Mucosa of rectum (tissue), 2 donors: ENCODE measurements around the gene DACH2.

ENCODE experiments used
- H3K27ac ChIP-seq, 2 donors: one replicate each; pipeline ENCODE4 v1.7.0; 2013; ENCODE audit warnings: inconsistent platforms in 2 of 2, low read depth in 2 of 2, low read length in 2 of 2
- H3K27me3 ChIP-seq, 2 donors: one replicate each; pipeline ENCODE4 v1.7.0; 2013; ENCODE audit warnings: low read length in 2 of 2; ENCODE audit not compliant: control insufficient read depth in 2 of 2, insufficient read depth in 2 of 2
- H3K36me3 ChIP-seq, 2 donors: one replicate each; pipeline ENCODE4 v1.7.0; 2013; ENCODE audit warnings: low read length in 2 of 2; ENCODE audit not compliant: control insufficient read depth in 2 of 2, insufficient read depth in 2 of 2
- H3K4me1 ChIP-seq, 2 donors: one replicate each; pipeline ENCODE4 v1.7.0; 2013; ENCODE audit warnings: low read length in 2 of 2, mild to moderate bottlenecking in 1 of 2; ENCODE audit not compliant: control insufficient read depth in 2 of 2, insufficient read depth in 2 of 2
- H3K4me3 ChIP-seq, 2 donors: one replicate each; pipeline ENCODE4 v1.7.0; 2013; ENCODE audit warnings: low read length in 2 of 2
- H3K9ac ChIP-seq, 2 donors: one replicate each; pipeline ENCODE4 v1.7.0; 2013; ENCODE audit warnings: low read length in 2 of 2, low read depth in 1 of 2, mild to moderate bottlenecking in 1 of 2
- H3K9me3 ChIP-seq, 2 donors: one replicate each; pipeline ENCODE4 v1.7.0; 2013; ENCODE audit warnings: low read length in 2 of 2; ENCODE audit not compliant: control insufficient read depth in 2 of 2
- donor health status: healthy.
- donor health status: Normal muscosa, but diverticular disease.

DACH2 gene

GRCh38 chrX:86383681-86384540 lies 235.7 kb downstream of the DACH2 start:
- Histone ChIP-seq H3K9ac (no peak overlapping the region), H3K4me3 (no peak overlapping the region), H3K27me3 (no peaks in the 10 kb centered on the region), H3K27ac (no peak overlapping the region), H3K9me3 (no peaks in the 10 kb centered on the region), H3K4me1 (no peaks in the 10 kb centered on the region), H3K36me3 (no peaks in the 10 kb centered on the region)

GRCh38 chrX:86407371-86407770 lies 259.1 kb downstream of the DACH2 start:
- Histone ChIP-seq H3K36me3 (no peaks in the 10 kb centered on the region), H3K4me3 (no peak overlapping the region), H3K27ac (no peak overlapping the region), H3K9ac (no peak overlapping the region), H3K27me3 (no peaks in the 10 kb centered on the region), H3K4me1 (no peaks in the 10 kb centered on the region), H3K9me3 (no peaks in the 10 kb centered on the region)

- Histone ChIP-seq H3K36me3 (no peaks in the 10 kb centered on the region), H3K4me1 (no peaks in the 10 kb centered on the region), H3K9me3 (no peaks in the 10 kb centered on the region), H3K27me3 (no peaks in the 10 kb centered on the region), H3K4me3 (no peak overlapping the region), H3K27ac (no peak overlapping the region), H3K9ac (no peak overlapping the region)
These were observed 273.5 kb downstream of the DACH2 start for GRCh38 chrX:86421771-86422170.

- Histone ChIP-seq H3K4me3 (no peak overlapping the region), H3K27ac (no peak overlapping the region), H3K27me3 (no peaks in the 10 kb centered on the region), H3K4me1 (no peaks in the 10 kb centered on the region), H3K9me3 (no peaks in the 10 kb centered on the region), H3K9ac (no peak overlapping the region), H3K36me3 (no peaks in the 10 kb centered on the region)
These were observed 287.9 kb downstream of the DACH2 start for GRCh38 chrX:86436116-86436515.

- Histone ChIP-seq H3K4me1 (no peaks in the 10 kb centered on the region), H3K27me3 (no peaks in the 10 kb centered on the region)
These were observed 307.2 kb downstream of the DACH2 start for GRCh38 chrX:86455495-86455894.

DNA sequence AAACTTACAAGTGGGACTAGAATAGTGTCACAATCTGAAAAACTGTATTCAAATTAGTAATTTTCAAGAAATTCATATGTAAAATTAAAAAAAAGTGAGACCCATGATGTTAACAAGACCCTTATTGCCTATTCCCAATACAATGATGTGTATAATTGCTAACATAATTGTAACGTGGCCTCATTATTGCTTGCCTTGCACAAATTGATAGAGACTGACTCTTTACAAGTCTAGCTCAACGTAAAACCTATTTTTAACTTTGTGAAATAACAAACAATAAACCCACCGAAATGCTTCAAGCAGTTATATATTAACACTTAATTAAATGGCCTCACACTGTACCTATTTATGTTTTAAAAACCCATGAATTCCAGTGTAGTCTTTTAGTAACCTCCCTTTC lies 312.5 kb downstream of the DACH2 start:
- Histone ChIP-seq H3K9me3 (no peaks in the 10 kb centered on the region), H3K4me3 (no peak overlapping the region), H3K4me1 (no peaks in the 10 kb centered on the region), H3K36me3 (no peaks in the 10 kb centered on the region), H3K9ac (no peak overlapping the region), H3K27ac (no peak overlapping the region), H3K27me3 (no peaks in the 10 kb centered on the region)

More at GRCh38 chrX:86455495-86455894, 307.2 kb downstream of the DACH2 start:
- no peak overlapping the region for H3K27ac ChIP-seq
- no peak overlapping the region for H3K4me3 ChIP-seq
- H3K9me3 ChIP-seq = no peaks in the 10 kb centered on the region
- no peak overlapping the region for H3K9ac ChIP-seq
- no peaks in the 10 kb centered on the region for H3K36me3 ChIP-seq

GRCh38 chrX:86504297-86504696 lies 356.0 kb downstream of the DACH2 start:
- H3K27ac ChIP-seq = no peak overlapping the region
- H3K27me3 ChIP-seq = no peaks in the 10 kb centered on the region
- H3K36me3 ChIP-seq = no peaks in the 10 kb centered on the region
- H3K4me1 ChIP-seq = no peaks in the 10 kb centered on the region
- no peaks in the 10 kb centered on the region for H3K9me3 ChIP-seq
- no peak overlapping the region for H3K4me3 ChIP-seq
- no peak overlapping the region for H3K9ac ChIP-seq

GRCh38 chrX:86507331-86507730 lies 359.1 kb downstream of the DACH2 start:
- no peak overlapping the region for H3K27ac ChIP-seq
- H3K4me3 ChIP-seq = no peak overlapping the region
- H3K27me3 ChIP-seq = no peaks in the 10 kb centered on the region
- no peaks in the 10 kb centered on the region for H3K36me3 ChIP-seq
- no peaks in the 10 kb centered on the region for H3K4me1 ChIP-seq
- H3K9me3 ChIP-seq = no peaks in the 10 kb centered on the region
- no peak overlapping the region for H3K9ac ChIP-seq

DNA sequence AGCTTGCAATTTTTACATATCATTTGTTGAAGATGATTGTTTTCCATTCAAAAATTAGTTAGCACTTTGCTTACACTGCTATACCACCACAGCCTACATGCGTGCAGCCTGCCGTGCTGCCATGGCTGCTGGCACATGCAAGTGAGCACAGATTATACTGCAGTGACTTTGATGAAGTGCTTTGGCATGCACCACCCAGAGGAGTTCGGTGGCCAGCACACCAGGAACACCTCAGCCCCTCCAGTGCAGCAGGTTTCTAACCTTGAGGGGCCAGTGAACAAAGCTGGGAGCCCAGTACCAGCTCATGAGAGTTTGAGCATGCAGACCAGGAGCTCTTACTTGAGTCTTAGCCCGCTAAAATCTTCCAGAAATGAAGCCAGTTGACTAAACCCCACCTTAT lies 431.5 kb downstream of the DACH2 start:
- no peaks in the 10 kb centered on the region for H3K36me3 ChIP-seq
- H3K9me3 ChIP-seq = no peaks in the 10 kb centered on the region
- no peak overlapping the region for H3K27ac ChIP-seq
- H3K4me1 ChIP-seq = no peaks in the 10 kb centered on the region
- no peak overlapping the region for H3K4me3 ChIP-seq
- H3K9ac ChIP-seq = no peak overlapping the region
- H3K27me3 ChIP-seq = no peaks in the 10 kb centered on the region

- no peaks in the 10 kb centered on the region for H3K4me1 ChIP-seq
- no peak overlapping the region for H3K4me3 ChIP-seq
- H3K9ac ChIP-seq = no peak overlapping the region
- H3K36me3 ChIP-seq = no peaks in the 10 kb centered on the region
- no peaks in the 10 kb centered on the region for H3K9me3 ChIP-seq
- H3K27ac ChIP-seq = no peak overlapping the region
- no peaks in the 10 kb centered on the region for H3K27me3 ChIP-seq
These were observed 456.4 kb downstream of the DACH2 start for GRCh38 chrX:86604607-86605006.
